ENCODE measurements around the gene TRAPPC10. TPM values are rescaled to one million over a fixed set of nuclear protein-coding genes. Genes with fewer than 3 reads are reported as not detected.

The TRAPPC10 gene
- total RNA-seq, 4 donors from 2014 or later, result 17.9 to 32.9 (median 23.1) TPM

GRCh38 chr21:43991447-43991991 is 20.6 kb upstream of the TRAPPC10 start:
- no peak overlapping the region for H3K27ac ChIP-seq
- no peak for DNase-seq
- H3K9me3 ChIP-seq, result no peaks in the 10 kb centered on the region
- intact Hi-C loops (cut with DNase I; ENCODE audit: low total_unique reads) (no loop called here), in situ Hi-C loops (cut with MboI; ENCODE audit: low sequenced_read_pairs in 4 of 4) (no loop called here)
- H3K36me3 ChIP-seq, result no peaks in the 10 kb centered on the region
- TF ChIP-seq POLR2A (IDR thresholded peaks at IDR 0.05) (no peak), CTCF (IDR thresholded peaks at IDR 0.05 in 4 of 5, conservative IDR thresholded peaks at IDR 0.05 in 1 of 5) (no peak)
- H3K4me1 ChIP-seq, result peaks cover 4 to 12% of the 10 kb centered on the region in 2 donors
- H3K4me3 ChIP-seq, result no peak overlapping the region
- H3K27me3 ChIP-seq, result no peaks in the 10 kb centered on the region
- no peak for ATAC-seq

GRCh38 chr21:43992121-43992520 is 20.0 kb upstream of the TRAPPC10 start:
- no peak for ATAC-seq
- in situ Hi-C loops (cut with MboI; ENCODE audit: low sequenced_read_pairs in 4 of 4), result no loop called here
- TF ChIP-seq CTCF (IDR thresholded peaks at IDR 0.05 in 4 of 5, conservative IDR thresholded peaks at IDR 0.05 in 1 of 5), result no peak
- TF ChIP-seq POLR2A (IDR thresholded peaks at IDR 0.05), result no peak

GRCh38 chr21:43993420-43993934 is 18.6 kb upstream of the TRAPPC10 start:
- H3K27me3 ChIP-seq, result no peaks in the 10 kb centered on the region
- H3K27ac ChIP-seq, result no peak overlapping the region
- H3K36me3 ChIP-seq, result no peaks in the 10 kb centered on the region
- intact Hi-C loops (cut with DNase I; ENCODE audit: low total_unique reads) (no loop called here), in situ Hi-C loops (cut with MboI; ENCODE audit: low sequenced_read_pairs in 4 of 4) (no loop called here)
- TF ChIP-seq CTCF (IDR thresholded peaks at IDR 0.05 in 4 of 5, conservative IDR thresholded peaks at IDR 0.05 in 1 of 5) (no peak), POLR2A (IDR thresholded peaks at IDR 0.05) (no peak)
- ATAC-seq (no peak), DNase-seq (no peak)
- no peaks in the 10 kb centered on the region for H3K4me1 ChIP-seq
- H3K9me3 ChIP-seq, result no peaks in the 10 kb centered on the region
- no peak overlapping the region for H3K4me3 ChIP-seq

More at GRCh38 chr21:43992121-43992520, 20.0 kb upstream of the TRAPPC10 start:
- no peak for DNase-seq
- peaks cover 4 to 6% of the 10 kb centered on the region in 2 donors for H3K4me1 ChIP-seq
- no peaks in the 10 kb centered on the region for H3K36me3 ChIP-seq
- intact Hi-C loops (cut with DNase I; ENCODE audit: low total_unique reads), result no loop called here
- no peak overlapping the region for H3K4me3 ChIP-seq
- no peaks in the 10 kb centered on the region for H3K27me3 ChIP-seq
- no peak overlapping the region for H3K27ac ChIP-seq
- H3K9me3 ChIP-seq, result no peaks in the 10 kb centered on the region

- H3K27ac ChIP-seq, result no peak overlapping the region
- DNase-seq (no peak), ATAC-seq (no peak)
- H3K4me1 ChIP-seq, result no peaks in the 10 kb centered on the region
- in situ Hi-C loops (cut with MboI; ENCODE audit: low sequenced_read_pairs in 4 of 4), result no loop called here
- TF ChIP-seq POLR2A (IDR thresholded peaks at IDR 0.05), result no peak
- TF ChIP-seq CTCF (IDR thresholded peaks at IDR 0.05 in 4 of 5, conservative IDR thresholded peaks at IDR 0.05 in 1 of 5), result no peak
- H3K27me3 ChIP-seq, result no peaks in the 10 kb centered on the region
- H3K9me3 ChIP-seq, result no peaks in the 10 kb centered on the region
- no peaks in the 10 kb centered on the region for H3K36me3 ChIP-seq
- no peak overlapping the region for H3K4me3 ChIP-seq
- intact Hi-C loops (cut with DNase I; ENCODE audit: low total_unique reads), result no loop called here
These were observed 18.0 kb upstream of the TRAPPC10 start for GRCh38 chr21:43994085-43994484.

- no peak overlapping the region for H3K27ac ChIP-seq
- no peaks in the 10 kb centered on the region for H3K4me1 ChIP-seq
- ATAC-seq (no peak), DNase-seq (no peak)
- H3K9me3 ChIP-seq, result no peaks in the 10 kb centered on the region
- intact Hi-C loops (cut with DNase I; ENCODE audit: low total_unique reads) (no loop called here), in situ Hi-C loops (cut with MboI; ENCODE audit: low sequenced_read_pairs in 4 of 4) (no loop called here)
- no peaks in the 10 kb centered on the region for H3K27me3 ChIP-seq
- TF ChIP-seq CTCF (IDR thresholded peaks at IDR 0.05 in 4 of 5, conservative IDR thresholded peaks at IDR 0.05 in 1 of 5) (no peak), POLR2A (IDR thresholded peaks at IDR 0.05) (no peak)
- H3K36me3 ChIP-seq, result no peaks in the 10 kb centered on the region
- H3K4me3 ChIP-seq, result no peak overlapping the region
These were observed 17.5 kb upstream of the TRAPPC10 start for GRCh38 chr21:43994646-43995045.
